ENCODE results near the gene ACD.

The ACD gene

GRCh38 chr16:67628216-67628615, 31.8 kb downstream of the ACD start:
- Histone ChIP-seq H3K23ac (ENCODE audit: low read depth, low read length, poor library complexity) (no peak overlapping the region), H4K8ac (ENCODE audit: low read depth, low read length) (no peak overlapping the region), H4K91ac (ENCODE audit: low read depth, low read length, poor library complexity) (no peak overlapping the region), H3K14ac (ENCODE audit: low read length) (no peak overlapping the region), H2BK120ac (ENCODE audit: low read depth, low read length) (no peak overlapping the region), H3K9ac (ENCODE audit: low read depth, low read length, poor library complexity) (no peak overlapping the region), H3K9me3 (replicated peaks in 1 of 2; ENCODE audit: control insufficient read depth in 2 of 2, insufficient read depth in 1 of 2, low read depth in 1 of 2, low read length in 2 of 2) (no peaks in the 10 kb centered on the region), H3K27ac (replicated peaks; ENCODE audit: low read length) (no peak overlapping the region), H3K4ac (ENCODE audit: low read length) (no peak overlapping the region), H3K4me1 (ENCODE audit: control insufficient read depth in 2 of 2, insufficient read depth in 1 of 2, low read depth in 1 of 2, low read length in 2 of 2) (no peaks in the 10 kb centered on the region), H2AK5ac (ENCODE audit: low read depth, low read length) (no peak overlapping the region), H2BK15ac (ENCODE audit: low read length) (no peak overlapping the region), H3K79me1 (ENCODE audit: low read depth, low read length) (no peaks in the 10 kb centered on the region), H3K4me3 (ENCODE audit: low read length in 2 of 2) (peak overlapping the region in 1 of 2 donors; percentile 28), H3K18ac (ENCODE audit: low read length) (no peak overlapping the region), H3K36me3 (replicated peaks in 1 of 2; ENCODE audit: control insufficient read depth in 2 of 2, insufficient read depth in 2 of 2, low read length in 2 of 2) (peaks cover 52 to 90% of the 10 kb centered on the region in 2 donors), H2AFZ (ENCODE audit: low read length) (no peak overlapping the region), H3K27me3 (ENCODE audit: control insufficient read depth in 3 of 3, insufficient read depth in 3 of 3, low read depth in 1 of 3, low read length in 3 of 3) (no peaks in the 10 kb centered on the region), H3K4me2 (ENCODE audit: insufficient read depth, low read length, poor library complexity, severe bottlenecking) (no peak overlapping the region), H2BK5ac (ENCODE audit: low read length) (no peak overlapping the region), H2BK12ac (ENCODE audit: low read length) (no peak overlapping the region)
- DNase-seq (ENCODE audit: low spot score) = no peak
- WGBS, 2 donors (ENCODE audit: extremely low coverage in 2 of 2, insufficient read length in 2 of 2, insufficient replicate concordance in 1 of 2) = no CpG with 5 or more reads among the region's 14 CpGs

- H2BK12ac ChIP-seq (ENCODE audit: low read length) = no peak overlapping the region
- H4K91ac ChIP-seq (ENCODE audit: low read depth, low read length, poor library complexity) = no peak overlapping the region
- no peak overlapping the region for H3K27ac ChIP-seq (replicated peaks; ENCODE audit: low read length)
- no peak overlapping the region for H2AK5ac ChIP-seq (ENCODE audit: low read depth, low read length)
- no CpG with 5 or more reads among the region's 10 CpGs for WGBS, 2 donors (ENCODE audit: extremely low coverage in 2 of 2, insufficient read length in 2 of 2, insufficient replicate concordance in 1 of 2)
- peaks cover 21 to 91% of the 10 kb centered on the region in 2 donors for H3K36me3 ChIP-seq (replicated peaks in 1 of 2; ENCODE audit: control insufficient read depth in 2 of 2, insufficient read depth in 2 of 2, low read length in 2 of 2)
- H3K4ac ChIP-seq (ENCODE audit: low read length) = no peak overlapping the region
- no peak overlapping the region for H3K23ac ChIP-seq (ENCODE audit: low read depth, low read length, poor library complexity)
- no peak overlapping the region for H2BK15ac ChIP-seq (ENCODE audit: low read length)
- no peaks in the 10 kb centered on the region for H3K79me1 ChIP-seq (ENCODE audit: low read depth, low read length)
- no peak overlapping the region for H3K14ac ChIP-seq (ENCODE audit: low read length)
- no peak overlapping the region for H2BK120ac ChIP-seq (ENCODE audit: low read depth, low read length)
- H3K18ac ChIP-seq (ENCODE audit: low read length) = no peak overlapping the region
- no peak overlapping the region for H3K9ac ChIP-seq (ENCODE audit: low read depth, low read length, poor library complexity)
- no peaks in the 10 kb centered on the region for H3K4me1 ChIP-seq (ENCODE audit: control insufficient read depth in 2 of 2, insufficient read depth in 1 of 2, low read depth in 1 of 2, low read length in 2 of 2)
- H2BK5ac ChIP-seq (ENCODE audit: low read length) = no peak overlapping the region
- no peak overlapping the region for H4K8ac ChIP-seq (ENCODE audit: low read depth, low read length)
- no peak for DNase-seq (ENCODE audit: low spot score)
- no peak overlapping the region for H2AFZ ChIP-seq (ENCODE audit: low read length)
- no peak overlapping the region for H3K4me3 ChIP-seq (ENCODE audit: low read length in 2 of 2)
- no peaks in the 10 kb centered on the region for H3K27me3 ChIP-seq (ENCODE audit: control insufficient read depth in 3 of 3, insufficient read depth in 3 of 3, low read depth in 1 of 3, low read length in 3 of 3)
- H3K9me3 ChIP-seq (replicated peaks in 1 of 2; ENCODE audit: control insufficient read depth in 2 of 2, insufficient read depth in 1 of 2, low read depth in 1 of 2, low read length in 2 of 2) = peaks cover 0 to 3% of the 10 kb centered on the region in 2 donors
- no peak overlapping the region for H3K4me2 ChIP-seq (ENCODE audit: insufficient read depth, low read length, poor library complexity, severe bottlenecking)
Observed at GRCh38 chr16:67613808-67614207, 46.3 kb downstream of the ACD start.

GRCh38 chr16:67608364-67608763, 51.7 kb downstream of the ACD start:
- Histone ChIP-seq H3K4ac (ENCODE audit: low read length) (no peak overlapping the region), H4K8ac (ENCODE audit: low read depth, low read length) (no peak overlapping the region), H2AK5ac (ENCODE audit: low read depth, low read length) (no peak overlapping the region), H3K9ac (ENCODE audit: low read depth, low read length, poor library complexity) (no peak overlapping the region), H2AFZ (ENCODE audit: low read length) (no peak overlapping the region), H3K79me1 (ENCODE audit: low read depth, low read length) (peaks cover 6% of the 10 kb centered on the region), H3K23ac (ENCODE audit: low read depth, low read length, poor library complexity) (no peak overlapping the region), H3K4me2 (ENCODE audit: insufficient read depth, low read length, poor library complexity, severe bottlenecking) (no peak overlapping the region), H3K27me3 (ENCODE audit: control insufficient read depth in 3 of 3, insufficient read depth in 3 of 3, low read depth in 1 of 3, low read length in 3 of 3) (no peaks in the 10 kb centered on the region), H3K27ac (replicated peaks; ENCODE audit: low read length) (no peak overlapping the region), H3K18ac (ENCODE audit: low read length) (no peak overlapping the region), H2BK5ac (ENCODE audit: low read length) (no peak overlapping the region), H3K14ac (ENCODE audit: low read length) (no peak overlapping the region), H3K4me3 (ENCODE audit: low read length in 2 of 2) (no peak overlapping the region), H3K4me1 (ENCODE audit: control insufficient read depth in 2 of 2, insufficient read depth in 1 of 2, low read depth in 1 of 2, low read length in 2 of 2) (no peaks in the 10 kb centered on the region), H2BK120ac (ENCODE audit: low read depth, low read length) (no peak overlapping the region), H3K9me3 (replicated peaks in 1 of 2; ENCODE audit: control insufficient read depth in 2 of 2, insufficient read depth in 1 of 2, low read depth in 1 of 2, low read length in 2 of 2) (peaks cover 0 to 3% of the 10 kb centered on the region in 2 donors), H3K36me3 (replicated peaks in 1 of 2; ENCODE audit: control insufficient read depth in 2 of 2, insufficient read depth in 2 of 2, low read length in 2 of 2) (peaks cover 13 to 45% of the 10 kb centered on the region in 2 donors), H2BK12ac (ENCODE audit: low read length) (no peak overlapping the region), H2BK15ac (ENCODE audit: low read length) (no peak overlapping the region), H4K91ac (ENCODE audit: low read depth, low read length, poor library complexity) (no peak overlapping the region)
- no peak for DNase-seq (ENCODE audit: low spot score)
- WGBS, 2 donors (ENCODE audit: extremely low coverage in 2 of 2, insufficient read length in 2 of 2, insufficient replicate concordance in 1 of 2) = no CpG with 5 or more reads among the region's 3 CpGs

Data from neuronal stem cell (in vitro differentiated cells).